ENCODE data around the gene ZNF189.

DNA sequence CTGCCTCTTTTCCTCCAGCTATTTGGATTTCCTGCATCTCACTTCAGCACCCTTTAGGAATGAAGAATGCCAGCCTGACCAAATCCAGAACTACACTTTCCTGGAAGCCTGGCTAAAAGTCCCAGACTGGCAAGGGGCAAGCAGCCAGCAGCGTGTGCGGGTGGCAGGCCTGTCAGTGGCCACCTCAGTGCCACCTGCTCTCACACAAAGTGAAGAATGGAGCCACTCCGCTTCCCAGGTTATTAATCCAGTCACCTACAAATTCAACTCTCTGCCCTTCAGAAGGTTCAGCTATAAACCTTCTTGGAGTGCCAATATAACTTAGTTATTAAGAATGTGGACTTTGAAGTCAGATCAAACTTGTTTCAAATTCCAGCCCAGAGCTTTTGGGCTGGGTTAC is 43.7 kb downstream of the ZNF189 start:
- TF ChIP-seq, protein P1, sequence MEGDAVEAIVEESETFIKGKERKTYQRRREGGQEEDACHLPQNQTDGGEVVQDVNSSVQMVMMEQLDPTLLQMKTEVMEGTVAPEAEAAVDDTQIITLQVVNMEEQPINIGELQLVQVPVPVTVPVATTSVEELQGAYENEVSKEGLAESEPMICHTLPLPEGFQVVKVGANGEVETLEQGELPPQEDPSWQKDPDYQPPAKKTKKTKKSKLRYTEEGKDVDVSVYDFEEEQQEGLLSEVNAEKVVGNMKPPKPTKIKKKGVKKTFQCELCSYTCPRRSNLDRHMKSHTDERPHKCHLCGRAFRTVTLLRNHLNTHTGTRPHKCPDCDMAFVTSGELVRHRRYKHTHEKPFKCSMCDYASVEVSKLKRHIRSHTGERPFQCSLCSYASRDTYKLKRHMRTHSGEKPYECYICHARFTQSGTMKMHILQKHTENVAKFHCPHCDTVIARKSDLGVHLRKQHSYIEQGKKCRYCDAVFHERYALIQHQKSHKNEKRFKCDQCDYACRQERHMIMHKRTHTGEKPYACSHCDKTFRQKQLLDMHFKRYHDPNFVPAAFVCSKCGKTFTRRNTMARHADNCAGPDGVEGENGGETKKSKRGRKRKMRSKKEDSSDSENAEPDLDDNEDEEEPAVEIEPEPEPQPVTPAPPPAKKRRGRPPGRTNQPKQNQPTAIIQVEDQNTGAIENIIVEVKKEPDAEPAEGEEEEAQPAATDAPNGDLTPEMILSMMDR (IDR thresholded peaks at IDR 0.05): no peak
- TF ChIP-seq POLR2A (IDR thresholded peaks at IDR 0.05) (no peak), EP300 (IDR thresholded peaks at IDR 0.05) (no peak)

All from tibial nerve (tissue), 4 donors.